ENCODE data around the gene FGD6.

GRCh38 chr12:95240556-95240955, 23.3 kb upstream of the FGD6 start:
- TF ChIP-seq EZH2phosphoT487 (IDR thresholded peaks at IDR 0.05; ENCODE audit: insufficient read depth, low read depth): no peak
- no peak for TF ChIP-seq EZH2 (IDR thresholded peaks at IDR 0.05; ENCODE audit: insufficient read depth, poor library complexity, severe bottlenecking)
